GM18519 (cell line): Measurements from ENCODE around the gene RPL10A.

Experiments
- ATAC-seq: cut with Tn5 transposase; IDR thresholded peaks from one replicate; pipeline ENCODE4 v1.9.1; 2021; ENCODE audit warnings: mild to moderate bottlenecking, moderate library complexity; ENCODE audit not compliant: unreplicated experiment, low FRiP score

RPL10A gene

GRCh38 chr6:35445691-35446090 is 22.5 kb upstream of the RPL10A start:
- no peak for ATAC-seq

DNA sequence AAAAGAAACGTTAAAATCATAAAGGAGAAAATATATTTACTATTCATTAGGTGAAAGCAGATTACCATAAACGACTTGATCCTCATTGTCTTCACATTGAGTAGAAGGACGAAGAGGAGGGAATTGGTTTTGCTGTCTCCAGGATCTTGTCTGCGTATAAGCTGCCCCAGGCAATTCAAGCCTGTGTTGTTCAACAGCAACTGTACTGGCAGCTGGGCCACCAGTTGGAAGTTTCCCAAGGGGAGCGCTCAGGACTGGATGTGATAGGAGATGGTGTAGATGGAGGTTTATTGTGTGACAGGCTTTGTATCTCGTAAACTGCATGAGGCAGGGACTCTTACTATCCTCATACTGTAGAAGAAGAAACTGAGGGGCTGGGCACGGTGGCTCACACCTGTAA is 20.0 kb upstream of the RPL10A start:
- no peak for ATAC-seq

DNA sequence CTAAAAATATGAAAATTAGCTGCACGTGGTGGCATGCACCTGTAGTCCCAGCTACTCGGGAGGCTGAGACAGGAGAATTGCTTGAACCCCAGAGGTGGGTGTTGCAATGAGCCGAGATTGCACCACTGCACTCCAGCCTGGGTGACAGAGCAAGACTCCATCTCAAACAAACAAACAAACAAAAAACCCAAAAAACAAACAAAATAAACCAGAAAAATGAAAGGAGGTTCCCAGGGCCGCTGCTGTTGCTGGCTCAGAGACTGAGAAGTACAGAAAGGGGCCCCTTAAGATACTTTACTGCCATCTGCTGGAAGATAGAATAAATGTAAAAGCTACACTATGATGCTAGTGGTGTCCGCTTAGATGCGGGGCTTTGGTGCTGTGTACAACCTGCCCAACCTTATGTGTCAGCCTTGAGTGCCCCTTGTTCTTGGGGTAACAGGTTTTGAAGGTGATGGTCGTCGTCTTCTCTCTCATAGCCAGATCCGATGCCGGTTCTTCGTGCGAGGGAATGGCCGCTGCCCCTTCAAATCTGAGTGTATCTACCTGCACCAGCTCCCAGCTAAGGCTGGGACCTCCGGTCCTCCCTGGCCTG is 18.8 kb upstream of the RPL10A start:
- no peak for ATAC-seq

GRCh38 chr6:35451354-35452182 is 16.6 kb upstream of the RPL10A start:
- ATAC-seq: no peak

DNA sequence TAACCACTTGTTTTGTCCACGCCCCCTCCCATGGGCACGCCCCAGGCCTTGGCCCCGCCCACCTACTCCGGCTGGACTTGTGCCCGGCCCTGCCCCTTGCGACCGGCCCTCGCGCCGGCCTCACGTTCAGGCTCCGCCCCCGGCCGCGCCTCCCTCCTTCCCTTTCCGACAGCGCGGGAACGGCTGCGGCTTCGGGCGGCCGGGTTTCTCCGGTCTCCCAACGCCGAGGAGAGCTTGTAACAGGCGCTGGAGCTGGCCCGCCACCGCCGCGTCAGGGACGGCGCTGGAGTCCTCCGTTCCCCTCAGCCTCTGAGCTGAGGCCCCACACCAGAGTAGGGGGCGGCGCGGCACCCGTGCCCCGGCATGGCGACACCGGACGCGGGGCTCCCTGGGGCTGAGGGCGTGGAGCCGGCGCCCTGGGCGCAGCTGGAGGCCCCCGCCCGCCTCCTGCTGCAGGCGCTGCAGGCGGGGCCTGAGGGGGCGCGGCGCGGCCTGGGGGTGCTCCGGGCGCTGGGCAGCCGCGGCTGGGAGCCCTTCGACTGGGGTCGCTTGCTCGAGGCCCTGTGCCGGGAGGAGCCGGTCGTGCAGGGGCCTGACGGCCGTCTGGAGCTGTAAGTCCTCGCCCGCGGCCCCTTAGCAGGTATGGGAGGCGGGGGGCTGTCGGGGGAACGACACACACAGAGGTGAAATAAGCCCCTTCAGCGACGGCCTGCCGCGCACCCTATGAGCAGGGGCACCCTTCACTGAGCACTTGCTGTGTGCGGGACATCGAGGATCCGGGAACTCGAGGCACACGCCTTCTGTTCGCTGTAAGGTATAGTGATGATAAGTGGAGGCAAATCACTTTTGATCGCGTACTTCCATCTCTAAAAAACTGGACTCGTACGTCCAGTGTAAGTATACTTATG is 15.8 kb upstream of the RPL10A start, which contains the start of gene FANCE:
Gene FANCE, plus strand, starts transcription at position 156 of the 908 bp plus-strand sequence. Its CDS starts 208 bp downstream, at position 364.
- peak; percentile 71 for ATAC-seq

DNA sequence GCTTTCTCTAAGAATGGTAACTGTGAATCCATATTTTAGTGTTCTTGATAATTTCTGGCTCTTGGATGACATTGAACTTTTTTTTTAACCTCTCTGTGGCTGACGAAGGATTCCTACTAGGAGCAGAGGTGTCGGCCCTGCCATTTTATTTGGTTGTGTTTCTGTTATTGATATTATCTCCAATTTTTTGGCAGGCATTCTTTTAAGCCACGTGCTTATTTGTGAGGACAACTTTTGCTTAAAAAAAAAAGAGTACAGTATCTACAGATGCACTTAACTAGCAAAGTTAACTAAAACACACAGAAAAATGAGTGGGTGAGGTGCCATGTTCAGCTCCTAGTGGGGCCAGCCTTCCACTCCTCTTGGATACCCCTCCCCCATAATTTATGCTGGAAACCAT is 15.0 kb upstream of the RPL10A start:
- no peak for ATAC-seq

GRCh38 chr6:35454391-35455110 is 13.7 kb upstream of the RPL10A start:
- ATAC-seq: no peak

DNA sequence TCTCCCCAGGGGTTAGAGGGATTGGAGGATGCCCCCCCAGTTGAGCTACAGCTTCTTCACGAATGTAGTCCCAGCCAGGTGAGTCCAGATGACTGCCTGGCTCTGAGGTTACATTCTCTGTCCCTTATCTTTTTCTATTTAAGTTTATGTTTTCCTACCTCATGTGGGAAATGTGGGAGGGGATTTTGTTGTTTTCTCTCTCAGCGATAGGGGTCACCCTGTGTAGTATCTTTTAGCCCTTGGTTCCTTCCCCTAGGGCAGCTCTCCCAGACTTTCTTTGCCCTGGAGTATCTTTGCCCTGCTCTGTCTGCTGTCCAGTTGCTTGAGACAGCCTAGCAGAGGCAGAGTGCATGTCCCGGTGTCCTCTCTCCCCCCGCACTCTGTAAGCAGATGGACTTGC is 10.3 kb upstream of the RPL10A start:
- ATAC-seq: no peak

GRCh38 chr6:35461270-35461669 is 6.9 kb upstream of the RPL10A start:
- ATAC-seq: no peak

DNA sequence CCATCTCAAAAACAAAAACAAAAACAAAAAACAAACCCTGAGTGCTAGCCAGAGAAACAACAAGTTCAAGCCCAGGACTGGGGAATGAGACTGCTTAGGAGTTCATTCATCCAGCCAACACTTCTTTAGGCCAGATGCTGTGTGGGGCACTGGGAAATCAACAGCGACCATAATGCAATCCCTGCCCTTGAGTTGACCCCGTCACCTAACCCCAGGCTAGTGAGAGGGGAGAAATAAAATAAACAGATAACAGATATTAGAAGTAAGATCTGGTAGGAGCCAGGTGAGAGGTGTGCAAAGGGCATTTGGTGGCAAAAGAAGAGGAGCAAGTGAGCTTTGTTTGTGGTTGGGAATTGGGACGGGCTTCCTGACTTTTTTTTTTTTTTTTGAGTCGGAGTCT is 4.9 kb upstream of the RPL10A start:
- no peak for ATAC-seq

GRCh38 chr6:35465646-35466045 is 2.6 kb upstream of the RPL10A start:
- ATAC-seq: no peak

DNA sequence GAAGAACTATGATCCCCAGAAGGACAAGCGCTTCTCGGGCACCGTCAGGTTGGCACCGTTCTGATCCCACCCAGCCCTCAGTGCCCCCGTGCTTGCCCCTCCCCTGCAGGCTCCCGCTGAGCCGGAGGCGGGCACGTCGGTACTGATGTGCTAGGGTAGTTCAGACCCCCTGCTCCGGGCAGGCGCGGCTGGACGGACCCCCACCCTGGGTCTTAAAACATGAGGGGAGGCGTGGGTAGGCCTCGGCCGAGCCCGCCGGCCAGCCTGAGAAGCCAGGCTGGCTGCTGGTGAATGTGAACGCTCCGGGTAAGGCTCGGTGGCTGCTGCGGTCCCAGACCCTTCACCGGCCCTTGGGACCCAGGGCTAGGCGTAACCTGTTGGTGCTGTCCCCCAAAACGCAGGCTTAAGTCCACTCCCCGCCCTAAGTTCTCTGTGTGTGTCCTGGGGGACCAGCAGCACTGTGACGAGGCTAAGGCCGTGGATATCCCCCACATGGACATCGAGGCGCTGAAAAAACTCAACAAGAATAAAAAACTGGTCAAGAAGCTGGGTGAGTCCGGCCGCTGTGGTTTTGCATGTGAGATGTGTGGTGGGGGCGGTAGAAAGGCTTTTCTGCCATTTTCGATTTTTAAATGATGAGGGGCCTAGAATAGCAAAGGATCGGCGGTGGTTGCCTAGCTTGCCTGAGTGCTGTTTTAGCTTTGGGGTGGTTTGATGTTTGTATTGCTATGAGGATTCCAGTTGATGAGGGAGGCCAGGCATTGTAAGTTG is 964 bp downstream of the RPL10A start:
- ATAC-seq: no peak

DNA sequence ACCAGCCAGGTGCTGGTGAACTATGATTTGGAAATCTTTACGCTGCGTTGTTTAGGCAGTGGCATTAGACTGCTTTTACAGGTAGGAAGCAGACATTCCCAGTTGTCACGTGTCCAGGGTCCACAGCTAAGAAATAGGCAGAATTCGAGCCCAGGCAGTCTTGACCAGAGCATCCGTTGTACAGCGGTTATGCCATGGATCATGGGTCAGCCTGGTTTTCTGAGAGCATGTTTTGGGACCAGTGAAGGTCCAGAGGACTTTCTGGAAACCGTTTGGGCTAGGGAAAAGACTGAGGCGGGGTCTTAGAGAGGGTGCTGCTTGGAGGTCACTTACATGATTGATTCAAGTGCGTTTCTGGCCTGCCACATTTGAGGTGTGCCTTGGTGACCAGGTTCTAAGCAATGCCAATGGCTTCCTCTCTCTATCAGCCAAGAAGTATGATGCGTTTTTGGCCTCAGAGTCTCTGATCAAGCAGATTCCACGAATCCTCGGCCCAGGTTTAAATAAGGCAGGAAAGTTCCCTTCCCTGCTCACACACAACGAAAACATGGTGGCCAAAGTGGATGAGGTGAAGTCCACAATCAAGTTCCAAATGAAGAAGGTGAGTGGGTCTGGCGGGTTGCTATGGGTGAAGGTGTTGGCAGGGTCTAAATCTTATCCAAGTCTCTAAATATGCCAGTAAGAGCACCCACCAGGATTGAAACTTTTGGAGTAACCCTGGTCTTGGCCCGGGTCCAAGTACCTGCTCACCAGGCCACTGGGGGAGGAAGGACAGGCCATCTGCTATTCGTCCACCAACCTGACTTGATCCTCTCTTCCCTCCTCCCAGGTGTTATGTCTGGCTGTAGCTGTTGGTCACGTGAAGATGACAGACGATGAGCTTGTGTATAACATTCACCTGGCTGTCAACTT is 1.8 kb downstream of the RPL10A start:
- ATAC-seq: no peak

GRCh38 chr6:35470663-35471120 is 2.5 kb downstream of the RPL10A start:
- ATAC-seq: no peak

- no peak for ATAC-seq
Measured at GRCh38 chr6:35471836-35472345, 3.7 kb downstream of the RPL10A start.

GRCh38 chr6:35473075-35473849 is 5.1 kb downstream of the RPL10A start:
- ATAC-seq: no peak

- ATAC-seq: no peak
Measured at GRCh38 chr6:35473850-35474130, 5.6 kb downstream of the RPL10A start.
